GM21381 (cell line): Measurements from ENCODE around the gene BECN2.
"Not testable (repeated sequence)": the region's sequence is repeated elsewhere in the genome, so short reads cannot be mapped to it uniquely, and the experiment has no call there.

Experiments used
- ATAC-seq: cut with Tn5 transposase; IDR thresholded peaks from one replicate; pipeline ENCODE4 v1.9.1; 2021; ENCODE audit warnings: mild to moderate bottlenecking, moderate library complexity; ENCODE audit not compliant: unreplicated experiment

Gene BECN2

GRCh38 chr1:241976229-241976628 lies 18.7 kb downstream of the BECN2 start:
- ATAC-seq, result no peak

GRCh38 chr1:241979071-241979470 lies 21.5 kb downstream of the BECN2 start:
- ATAC-seq, result no peak

GRCh38 chr1:241979926-241980325 lies 22.4 kb downstream of the BECN2 start:
- no peak for ATAC-seq

- no peak for ATAC-seq
Observed at GRCh38 chr1:241985787-241986186, 28.2 kb downstream of the BECN2 start.

GRCh38 chr1:241988389-241988930 lies 30.9 kb downstream of the BECN2 start:
- not testable (repeated sequence) for ATAC-seq

GRCh38 chr1:241990040-241990439 lies 32.5 kb downstream of the BECN2 start:
- no peak for ATAC-seq

DNA sequence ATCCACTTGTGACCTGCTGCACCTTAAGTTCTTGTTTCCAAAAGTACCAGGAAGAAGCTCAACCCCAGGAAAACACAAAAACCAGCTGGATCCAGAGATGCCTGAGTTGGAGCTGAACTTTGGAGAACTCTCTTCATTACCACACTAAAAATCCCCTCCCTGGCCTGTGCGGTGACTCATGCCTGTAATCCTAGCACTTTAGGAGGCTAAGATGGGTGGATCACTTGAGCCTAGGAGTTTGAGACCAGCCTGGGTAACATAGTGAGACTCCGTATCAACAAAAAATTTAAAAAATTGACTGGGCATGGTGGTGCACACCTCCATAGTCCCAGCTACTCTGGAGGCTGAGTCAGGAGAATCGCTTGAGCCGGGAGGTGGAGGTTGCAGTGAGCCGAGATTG lies 35.2 kb downstream of the BECN2 start:
- ATAC-seq, result no peak

DNA sequence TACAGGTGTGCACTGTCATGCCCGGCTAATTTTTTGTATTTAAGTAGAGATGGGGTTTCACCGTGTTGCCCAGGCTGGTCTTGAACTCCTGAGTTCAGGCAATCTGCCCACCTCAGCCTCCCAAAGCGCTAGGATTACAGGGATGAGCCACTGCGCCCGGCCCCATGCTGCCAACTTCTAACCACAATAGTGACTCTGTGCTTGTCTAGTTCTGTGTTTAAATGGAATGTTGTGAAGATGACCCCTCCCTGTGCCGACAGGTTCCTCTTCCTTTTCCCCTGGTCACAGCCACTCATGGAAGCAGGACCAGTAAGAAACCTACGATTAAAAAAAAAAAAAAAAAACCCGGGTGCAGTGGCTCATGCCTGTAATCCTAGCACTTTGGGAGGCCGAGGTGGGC lies 36.6 kb downstream of the BECN2 start:
- ATAC-seq, result no peak

DNA sequence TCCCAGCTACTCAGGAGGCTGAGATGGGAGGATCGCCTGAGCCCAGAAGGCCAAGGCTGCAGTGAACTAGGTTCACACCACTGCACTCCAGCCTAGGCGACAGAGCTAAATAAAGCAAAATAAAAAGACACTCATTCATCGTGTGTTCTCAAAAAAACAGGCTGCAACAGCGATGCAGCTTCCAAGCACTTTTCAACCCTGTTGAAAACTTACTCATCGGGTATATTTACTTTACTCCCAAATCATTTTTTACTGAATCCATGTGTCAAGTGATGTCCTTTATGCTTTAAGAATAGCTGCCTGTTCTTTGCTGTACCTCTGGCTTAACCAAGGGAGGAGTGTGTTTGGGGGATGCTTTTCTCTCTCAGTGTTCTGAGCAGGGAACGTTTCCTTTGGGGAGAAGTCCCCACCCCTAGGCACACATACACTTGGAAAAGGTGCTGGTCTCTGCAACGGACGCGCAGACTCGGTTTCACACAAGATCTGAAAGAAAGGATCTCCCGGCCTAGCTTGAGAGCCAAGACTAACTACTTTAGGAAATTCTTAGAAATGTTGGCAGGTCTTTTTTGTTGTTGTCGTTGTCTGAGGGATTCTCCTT lies 39.9 kb downstream of the BECN2 start:
- no peak for ATAC-seq

- ATAC-seq, result peak; percentile 87
Observed at GRCh38 chr1:241998412-241998921, 40.9 kb downstream of the BECN2 start.

- no peak for ATAC-seq
Observed at GRCh38 chr1:241999026-241999425, 41.5 kb downstream of the BECN2 start, which contains the start of gene MAP1LC3C. Gene MAP1LC3C, minus strand, starts transcription at chr1:241999098. Its CDS starts 90 bp downstream, at chr1:241999008.

- no peak for ATAC-seq
Observed at GRCh38 chr1:242000434-242000833, 42.9 kb downstream of the BECN2 start.

DNA sequence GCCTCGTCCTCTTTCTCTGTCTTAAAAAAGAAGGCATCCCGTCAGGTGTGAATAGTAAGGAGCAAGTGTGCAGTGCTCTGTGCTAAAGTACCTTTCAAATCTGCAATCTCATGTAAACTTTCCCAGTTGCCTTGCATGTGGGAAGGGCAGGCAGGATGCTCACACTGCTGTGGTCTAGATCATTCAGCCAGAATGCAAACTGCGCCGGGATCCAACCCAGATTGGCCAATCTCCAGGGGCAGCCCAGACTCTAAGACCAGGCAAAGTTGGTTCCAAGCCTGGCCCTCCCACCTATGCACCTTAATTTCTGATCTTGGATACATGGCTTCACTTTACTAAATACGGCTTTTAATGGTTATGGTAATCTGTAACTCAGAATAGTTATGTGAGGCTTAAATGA lies 44.5 kb downstream of the BECN2 start:
- no peak for ATAC-seq

DNA sequence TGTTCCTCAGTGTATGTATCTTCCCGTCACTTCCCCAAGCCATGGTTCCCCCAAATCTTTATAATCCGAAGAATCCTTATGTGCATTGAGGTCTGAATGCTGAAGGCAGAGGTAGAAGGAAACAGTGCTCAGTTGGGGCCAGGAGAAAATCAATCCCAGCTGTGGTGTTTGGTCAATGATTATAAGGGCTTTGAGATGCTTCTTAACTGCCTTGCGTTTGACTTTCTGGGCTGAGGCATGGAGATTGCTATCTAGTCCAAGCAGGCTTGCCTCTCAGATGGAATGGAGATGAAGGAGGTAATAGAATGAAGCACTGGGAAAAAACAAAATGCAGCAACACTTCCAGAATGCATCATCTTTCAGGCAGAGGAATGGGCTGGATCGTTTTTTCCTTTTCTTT lies 44.9 kb downstream of the BECN2 start:
- no peak for ATAC-seq

DNA sequence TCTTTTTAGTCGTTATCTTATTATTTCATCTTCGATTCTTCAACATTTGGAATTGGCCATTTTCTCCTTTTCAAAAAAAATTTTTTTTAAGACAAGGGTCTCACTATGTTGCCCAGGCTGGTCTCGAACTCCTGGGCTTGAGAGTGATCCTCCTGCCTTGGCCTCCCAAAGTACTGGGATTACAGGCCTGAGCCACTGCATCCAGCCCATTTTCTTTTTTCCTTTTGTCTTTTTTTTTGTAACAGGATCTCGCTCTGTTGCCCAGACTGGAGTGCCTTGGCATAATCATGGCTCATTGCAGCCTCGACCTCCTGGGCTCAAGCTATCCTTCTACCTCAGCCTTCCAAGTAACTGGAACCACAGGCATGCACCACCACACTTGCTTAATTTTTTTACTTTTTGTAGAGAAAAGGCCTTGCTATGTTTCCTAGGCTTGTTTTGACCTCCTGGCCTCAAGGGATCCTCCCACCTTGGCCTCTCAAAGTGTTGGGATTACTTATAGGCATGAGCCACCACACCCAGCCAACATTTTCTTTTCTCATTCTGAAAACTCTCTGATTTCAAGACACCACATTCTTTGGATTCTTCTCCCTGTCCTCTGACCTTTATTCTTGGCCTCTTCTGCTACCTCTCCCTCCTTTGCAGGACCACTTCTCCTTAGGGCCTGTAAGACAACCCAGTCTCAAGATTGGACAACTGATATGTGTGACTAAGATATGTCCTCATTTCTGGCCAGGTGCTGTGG lies 47.4 kb downstream of the BECN2 start:
- ATAC-seq, result no peak

- ATAC-seq, result no peak
Observed at GRCh38 chr1:242005866-242006535, 48.4 kb downstream of the BECN2 start.

DNA sequence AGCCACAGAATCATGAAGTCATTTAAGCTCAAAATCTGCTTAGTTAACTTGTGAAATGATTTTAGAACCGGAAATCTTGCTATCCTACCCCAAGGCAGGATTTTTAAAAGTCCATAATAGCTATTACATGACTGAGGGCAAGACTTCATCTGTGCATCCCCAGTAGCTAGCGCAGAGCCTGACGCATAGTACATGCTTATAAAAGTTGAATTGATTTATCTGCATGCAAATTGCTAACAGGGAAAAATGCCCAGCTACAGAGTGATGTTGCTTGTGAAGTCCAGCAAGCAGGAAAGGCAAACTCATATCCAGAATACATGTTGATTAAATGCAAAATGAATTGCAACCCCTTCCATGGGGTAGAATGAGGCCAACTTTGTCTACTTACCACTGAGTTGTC lies 49.4 kb downstream of the BECN2 start:
- ATAC-seq, result no peak
